ENCODE measurements around the gene SAE1. TPM values are rescaled to one million over a fixed set of nuclear protein-coding genes. Genes with fewer than 3 reads are reported as not detected.

The SAE1 gene
- total and polyA plus RNA-seq, 10 of the 15 experiments (the other 5 are each of a cell fraction or from before 2014, with no cell fraction given) = 62.0 to 246 (median 148) TPM

DNA sequence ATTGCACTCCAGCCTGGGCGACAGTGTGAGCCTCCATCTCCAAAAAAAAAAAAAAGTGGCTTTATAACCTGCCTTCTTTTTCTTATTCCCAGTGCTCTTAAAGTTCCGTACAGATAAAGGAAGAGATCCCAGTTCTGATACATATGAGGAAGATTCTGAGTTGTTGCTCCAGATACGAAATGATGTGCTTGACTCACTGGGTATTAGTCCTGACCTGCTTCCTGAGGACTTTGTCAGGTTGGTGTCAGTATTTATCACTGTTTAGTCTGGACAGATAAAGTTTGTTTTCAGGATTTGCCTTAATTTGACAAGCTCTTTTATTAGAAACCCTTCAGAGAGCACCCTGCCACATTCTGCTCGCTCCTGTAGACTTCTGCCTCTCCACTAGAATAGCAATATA, 66.5 kb downstream of the SAE1 start:
- FAIRE-seq (no peak), ATAC-seq (no peak), DNase-seq (ENCODE audit: low read depth, low spot score) (no peak)
- SMC1A ChIA-PET (ENCODE audit: uncharacterized antibody, unreplicated experiment) = interaction anchor here (1.0 kb wide), 1 partner anchor 47 kb away, joined by 3 read pairs; no protein-coding TSS in a partner anchor
- TF ChIP-seq NRF1 (conservative IDR thresholded peaks at IDR 0.05; ENCODE audit: low read depth, low read length) = no peak
- TF ChIP-seq ZSCAN29 (IDR thresholded peaks at IDR 0.05) = no peak
- TF ChIP-seq EGR1 (IDR thresholded peaks at IDR 0.05; ENCODE audit: borderline replicate concordance in 1 of 2, low read depth in 2 of 2, low read length in 2 of 2) = no peak
- Histone ChIP-seq H3K4me3 (no peak overlapping the region), H3K79me2 (ENCODE audit: control insufficient read depth, insufficient read depth, low read length) (no peaks in the 10 kb centered on the region), H2AFZ (ENCODE audit: control insufficient read depth, low read depth, low read length) (no peak overlapping the region), H3K27ac (ENCODE audit: control insufficient read depth, insufficient read depth) (no peak overlapping the region), H4K20me1 (ENCODE audit: control insufficient read depth, insufficient read depth) (no peaks in the 10 kb centered on the region), H3K27me3 (replicated peaks in 1 of 2; ENCODE audit: control insufficient read depth in 2 of 2, insufficient read depth in 2 of 2, low read length in 1 of 2) (no peaks in the 10 kb centered on the region), H3K4me1 (ENCODE audit: control insufficient read depth, insufficient read depth, low read length) (no peaks in the 10 kb centered on the region), H3K9me3 (replicated peaks; ENCODE audit: control insufficient read depth, insufficient read depth, low read length) (no peaks in the 10 kb centered on the region), H3K4me2 (ENCODE audit: control insufficient read depth, insufficient read depth) (no peak overlapping the region), H3K36me3 (ENCODE audit: control insufficient read depth in 2 of 2, insufficient read depth in 2 of 2, low read length in 1 of 2) (peaks cover 7 to 17% of the 10 kb centered on the region in 2 experiments), H3K9ac (ENCODE audit: control insufficient read depth, insufficient read depth, low read length) (no peak overlapping the region)
- no TSS peak for BruUV-seq (replicated peaks)
- WGBS (ENCODE audit: insufficient coverage, insufficient replicate concordance, low lambda C conversion rate, missing lambda C conversion rate) = 97% methylated on average over 4 of the region's 4 CpGs
- CTCF ChIA-PET = interaction anchor here (0.8 to 1.2 kb wide), 2 partner anchors 13 to 40 kb away, joined by 5 to 6 read pairs; no protein-coding TSS in a partner anchor
- intact Hi-C loops (cut with micrococcal nuclease; ENCODE audit: unreplicated experiment) (no loop called here), in situ Hi-C loops (cut with MboI) (no loop called here)
- RAD21 ChIA-PET (ENCODE audit: unreplicated experiment) = no interaction called here
- POLR2A ChIA-PET = interaction anchor here (0.6 kb wide), 1 partner anchor 149 kb away, joined by 4 read pairs; the partner anchor contains the start of gene TMEM160

DNA sequence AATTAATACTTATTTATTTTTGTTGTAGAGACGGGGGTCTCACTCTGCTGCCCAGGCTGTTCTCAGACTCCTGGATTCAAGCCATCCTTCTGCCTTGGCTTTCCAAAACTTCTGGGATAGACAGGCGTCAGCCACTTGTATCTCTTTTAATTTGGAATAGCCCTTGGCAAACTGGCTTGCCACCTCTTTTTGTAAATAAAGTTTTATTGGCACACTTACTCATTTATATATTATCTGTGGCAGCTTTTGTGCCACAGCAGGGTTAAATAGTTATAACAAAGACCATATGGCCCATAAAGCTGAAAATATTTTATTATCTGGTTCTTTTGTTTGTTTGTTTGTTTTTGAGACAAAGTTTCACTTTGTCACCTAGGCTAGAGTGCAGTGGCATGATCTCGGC, 69.9 kb downstream of the SAE1 start:
- no peak for FAIRE-seq
- SMC1A ChIA-PET (ENCODE audit: uncharacterized antibody, unreplicated experiment) = interaction anchor here (0.6 to 1.9 kb wide), 7 partner anchors 10 to 235 kb away, joined by 3 to 9 read pairs (median 3); no protein-coding TSS in a partner anchor

More for the DNA sequence above, 69.9 kb downstream of the SAE1 start:
- peaks cover 19 to 28% of the 10 kb centered on the region in 2 experiments for H3K36me3 ChIP-seq (ENCODE audit: control insufficient read depth in 2 of 2, insufficient read depth in 2 of 2, low read length in 1 of 2)
- ChIA-PET POLR2A (interaction anchor here (0.6 to 0.9 kb wide), 5 partner anchors 16 to 37 kb away, joined by 3 to 5 read pairs (median 4); no protein-coding TSS in a partner anchor), RAD21 (ENCODE audit: unreplicated experiment) (interaction anchor here (0.7 to 2.2 kb wide), 4 partner anchors 10 to 74 kb away, joined by 3 to 8 read pairs (median 5); partner anchors contain the start of gene INAFM1), CTCF (interaction anchor here (0.9 to 2.2 kb wide), 5 partner anchors 10 to 188 kb away, joined by 3 to 18 read pairs (median 4); no protein-coding TSS in a partner anchor)
- no peak overlapping the region for H3K4me2 ChIP-seq (ENCODE audit: control insufficient read depth, insufficient read depth)
- H4K20me1 ChIP-seq (ENCODE audit: control insufficient read depth, insufficient read depth) = no peaks in the 10 kb centered on the region
- DNase-seq (ENCODE audit: low read depth, low spot score) (no peak), ATAC-seq (no peak)
- no peak overlapping the region for H3K27ac ChIP-seq (ENCODE audit: control insufficient read depth, insufficient read depth)
- H3K4me1 ChIP-seq (ENCODE audit: control insufficient read depth, insufficient read depth, low read length) = no peaks in the 10 kb centered on the region
- BruUV-seq (replicated peaks) = no TSS peak
- no peak overlapping the region for H3K4me3 ChIP-seq
- no peaks in the 10 kb centered on the region for H3K79me2 ChIP-seq (ENCODE audit: control insufficient read depth, insufficient read depth, low read length)
- H3K9me3 ChIP-seq (replicated peaks; ENCODE audit: control insufficient read depth, insufficient read depth, low read length) = no peaks in the 10 kb centered on the region
- H3K9ac ChIP-seq (ENCODE audit: control insufficient read depth, insufficient read depth, low read length) = no peak overlapping the region
- in situ Hi-C loops (cut with MboI) = no loop called here
- no peak overlapping the region for H2AFZ ChIP-seq (ENCODE audit: control insufficient read depth, low read depth, low read length)
- H3K27me3 ChIP-seq (replicated peaks in 1 of 2; ENCODE audit: control insufficient read depth in 2 of 2, insufficient read depth in 2 of 2, low read length in 1 of 2) = no peaks in the 10 kb centered on the region
- WGBS (ENCODE audit: insufficient coverage, insufficient replicate concordance, low lambda C conversion rate, missing lambda C conversion rate) = 88% methylated on average over 3 of the region's 3 CpGs
- TF ChIP-seq, protein P1, sequence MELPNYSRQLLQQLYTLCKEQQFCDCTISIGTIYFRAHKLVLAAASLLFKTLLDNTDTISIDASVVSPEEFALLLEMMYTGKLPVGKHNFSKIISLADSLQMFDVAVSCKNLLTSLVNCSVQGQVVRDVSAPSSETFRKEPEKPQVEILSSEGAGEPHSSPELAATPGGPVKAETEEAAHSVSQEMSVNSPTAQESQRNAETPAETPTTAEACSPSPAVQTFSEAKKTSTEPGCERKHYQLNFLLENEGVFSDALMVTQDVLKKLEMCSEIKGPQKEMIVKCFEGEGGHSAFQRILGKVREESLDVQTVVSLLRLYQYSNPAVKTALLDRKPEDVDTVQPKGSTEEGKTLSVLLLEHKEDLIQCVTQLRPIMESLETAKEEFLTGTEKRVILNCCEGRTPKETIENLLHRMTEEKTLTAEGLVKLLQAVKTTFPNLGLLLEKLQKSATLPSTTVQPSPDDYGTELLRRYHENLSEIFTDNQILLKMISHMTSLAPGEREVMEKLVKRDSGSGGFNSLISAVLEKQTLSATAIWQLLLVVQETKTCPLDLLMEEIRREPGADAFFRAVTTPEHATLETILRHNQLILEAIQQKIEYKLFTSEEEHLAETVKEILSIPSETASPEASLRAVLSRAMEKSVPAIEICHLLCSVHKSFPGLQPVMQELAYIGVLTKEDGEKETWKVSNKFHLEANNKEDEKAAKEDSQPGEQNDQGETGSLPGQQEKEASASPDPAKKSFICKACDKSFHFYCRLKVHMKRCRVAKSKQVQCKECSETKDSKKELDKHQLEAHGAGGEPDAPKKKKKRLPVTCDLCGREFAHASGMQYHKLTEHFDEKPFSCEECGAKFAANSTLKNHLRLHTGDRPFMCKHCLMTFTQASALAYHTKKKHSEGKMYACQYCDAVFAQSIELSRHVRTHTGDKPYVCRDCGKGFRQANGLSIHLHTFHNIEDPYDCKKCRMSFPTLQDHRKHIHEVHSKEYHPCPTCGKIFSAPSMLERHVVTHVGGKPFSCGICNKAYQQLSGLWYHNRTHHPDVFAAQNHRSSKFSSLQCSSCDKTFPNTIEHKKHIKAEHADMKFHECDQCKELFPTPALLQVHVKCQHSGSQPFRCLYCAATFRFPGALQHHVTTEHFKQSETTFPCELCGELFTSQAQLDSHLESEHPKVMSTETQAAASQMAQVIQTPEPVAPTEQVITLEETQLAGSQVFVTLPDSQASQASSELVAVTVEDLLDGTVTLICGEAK (IDR thresholded peaks at IDR 0.05; ENCODE audit: borderline replicate concordance) = peak; percentile 84
- TF ChIP-seq KLF5 (IDR thresholded peaks at IDR 0.05; ENCODE audit: partially characterized antibody) = no peak
- intact Hi-C loops (cut with micrococcal nuclease; ENCODE audit: unreplicated experiment) = no loop called here

Measured in GM12878 (cell line).